ENCODE results near the gene UCHL1.

Gene UCHL1

DNA sequence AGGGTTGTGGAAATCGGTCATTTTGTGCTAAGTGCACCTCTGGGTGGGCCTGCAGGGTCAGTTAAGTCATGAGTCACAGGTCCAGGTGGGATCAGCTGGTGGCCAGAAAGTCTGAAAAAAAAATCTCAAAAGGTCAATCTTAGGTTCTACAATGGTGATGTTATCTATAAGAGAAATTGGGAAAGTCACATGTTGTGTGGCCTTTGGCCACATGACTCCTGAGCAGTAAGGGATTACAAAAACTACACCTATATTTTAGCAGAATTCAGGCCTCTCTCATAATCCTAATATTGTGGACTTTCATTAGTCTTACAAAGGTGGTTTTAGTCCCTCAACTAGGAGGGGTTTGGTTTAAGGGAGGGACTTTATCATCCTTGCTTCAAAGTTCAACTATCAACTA, 59.1 kb downstream of the UCHL1 start:
- Histone ChIP-seq H3K27me3 (ENCODE audit: insufficient read depth, low read depth, severe bottlenecking) (no peaks in the 10 kb centered on the region), H3K27ac (no peak overlapping the region), H3K9me3 (ENCODE audit: severe bottlenecking) (no peaks in the 10 kb centered on the region), H3K4me3 (ENCODE audit: low read depth, low read length) (no peak overlapping the region), H3K36me3 (no peaks in the 10 kb centered on the region)
- DNase-seq, result no peak
- TF ChIP-seq, protein P1, sequence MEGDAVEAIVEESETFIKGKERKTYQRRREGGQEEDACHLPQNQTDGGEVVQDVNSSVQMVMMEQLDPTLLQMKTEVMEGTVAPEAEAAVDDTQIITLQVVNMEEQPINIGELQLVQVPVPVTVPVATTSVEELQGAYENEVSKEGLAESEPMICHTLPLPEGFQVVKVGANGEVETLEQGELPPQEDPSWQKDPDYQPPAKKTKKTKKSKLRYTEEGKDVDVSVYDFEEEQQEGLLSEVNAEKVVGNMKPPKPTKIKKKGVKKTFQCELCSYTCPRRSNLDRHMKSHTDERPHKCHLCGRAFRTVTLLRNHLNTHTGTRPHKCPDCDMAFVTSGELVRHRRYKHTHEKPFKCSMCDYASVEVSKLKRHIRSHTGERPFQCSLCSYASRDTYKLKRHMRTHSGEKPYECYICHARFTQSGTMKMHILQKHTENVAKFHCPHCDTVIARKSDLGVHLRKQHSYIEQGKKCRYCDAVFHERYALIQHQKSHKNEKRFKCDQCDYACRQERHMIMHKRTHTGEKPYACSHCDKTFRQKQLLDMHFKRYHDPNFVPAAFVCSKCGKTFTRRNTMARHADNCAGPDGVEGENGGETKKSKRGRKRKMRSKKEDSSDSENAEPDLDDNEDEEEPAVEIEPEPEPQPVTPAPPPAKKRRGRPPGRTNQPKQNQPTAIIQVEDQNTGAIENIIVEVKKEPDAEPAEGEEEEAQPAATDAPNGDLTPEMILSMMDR (IDR thresholded peaks at IDR 0.05; ENCODE audit: low read depth, low read length), result no peak
